Skeletal muscle satellite cell (primary cell): Measurements from ENCODE around the gene SMG7.

Source experiments
- H3K27me3 ChIP-seq: 2 replicates; pipeline ENCODE4 v1.7.0; 2013; ENCODE audit warnings: low read length; ENCODE audit not compliant: control insufficient read depth, insufficient read depth
- H3K36me3 ChIP-seq: 2 replicates; pipeline ENCODE4 v1.7.0; 2013; ENCODE audit warnings: mild to moderate bottlenecking, control low read depth, low read length; ENCODE audit not compliant: insufficient read depth
- H3K4me1 ChIP-seq: 2 replicates; pipeline ENCODE4 v1.7.0; 2013; ENCODE audit warnings: low read length; ENCODE audit not compliant: control insufficient read depth, insufficient read depth
- H3K4me2 ChIP-seq: 2 replicates; pipeline ENCODE4 v1.7.0; 2013; ENCODE audit warnings: mild to moderate bottlenecking, low read length
- H3K4me3 ChIP-seq: 2 replicates; pipeline ENCODE4 v1.7.0; 2013; ENCODE audit warnings: low read length
- H3K9ac ChIP-seq: 2 replicates; pipeline ENCODE4 v1.7.0; 2013; ENCODE audit warnings: mild to moderate bottlenecking, low read depth, low read length, moderate library complexity
- H3K9me3 ChIP-seq: replicated peaks from 2 replicates; pipeline ENCODE4 v1.7.0; 2013; ENCODE audit warnings: mild to moderate bottlenecking, control low read depth, low read length

SMG7 gene

DNA sequence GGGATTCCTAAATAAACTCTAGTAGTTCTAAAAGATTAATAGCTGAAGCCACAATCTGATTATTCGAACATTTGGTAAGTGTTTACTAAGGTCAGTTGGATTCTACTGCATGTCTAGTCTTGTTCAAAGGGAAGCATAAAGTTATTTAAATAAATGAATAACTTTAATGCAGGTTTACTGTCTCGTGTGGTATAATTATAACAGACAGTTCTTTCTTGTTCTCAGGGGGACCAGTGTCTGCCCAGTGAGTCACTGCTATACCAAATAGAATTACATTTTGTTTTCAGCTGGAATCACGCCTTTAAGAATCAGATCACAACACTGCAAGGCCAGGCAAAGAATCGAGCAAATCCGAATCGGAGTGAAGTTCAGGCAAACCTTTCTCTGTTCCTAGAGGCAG, 45.1 kb downstream of the SMG7 start:
- H3K4me2 ChIP-seq, result no peak overlapping the region
- no peak overlapping the region for H3K4me3 ChIP-seq
- peaks cover 35% of the 10 kb centered on the region for H3K36me3 ChIP-seq
- peaks cover 23% of the 10 kb centered on the region for H3K4me1 ChIP-seq
- no peak overlapping the region for H3K9ac ChIP-seq
- H3K9me3 ChIP-seq, result no peaks in the 10 kb centered on the region
- H3K27me3 ChIP-seq, result no peaks in the 10 kb centered on the region

DNA sequence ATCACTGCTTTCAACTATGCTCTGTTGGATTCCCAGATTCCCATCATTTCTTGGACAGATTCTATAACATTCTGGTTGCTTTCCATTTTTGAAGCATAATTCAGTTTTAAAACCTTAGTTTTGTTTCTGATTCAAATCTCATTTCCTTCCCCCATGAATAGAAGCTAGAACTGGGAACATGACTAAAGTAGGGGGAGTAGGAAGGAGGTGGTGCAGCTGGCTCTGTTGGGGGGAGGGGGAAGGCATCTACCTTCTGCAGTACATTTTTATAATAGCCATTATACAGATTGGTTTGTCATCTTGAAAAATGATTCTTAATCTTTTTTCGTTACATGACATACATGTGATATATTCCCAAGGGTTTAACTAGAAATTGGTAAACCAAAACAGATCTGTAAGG, 48.1 kb downstream of the SMG7 start:
- H3K9ac ChIP-seq, result no peak overlapping the region
- no peak overlapping the region for H3K4me3 ChIP-seq
- no peaks in the 10 kb centered on the region for H3K9me3 ChIP-seq
- H3K4me1 ChIP-seq, result peaks cover 7% of the 10 kb centered on the region
- H3K36me3 ChIP-seq, result peaks cover 35% of the 10 kb centered on the region
- no peaks in the 10 kb centered on the region for H3K27me3 ChIP-seq
- H3K4me2 ChIP-seq, result no peak overlapping the region

- Histone ChIP-seq H3K9ac (no peak overlapping the region), H3K4me2 (no peak overlapping the region), H3K27me3 (no peaks in the 10 kb centered on the region), H3K36me3 (peaks cover 35% of the 10 kb centered on the region), H3K4me1 (no peaks in the 10 kb centered on the region), H3K9me3 (no peaks in the 10 kb centered on the region), H3K4me3 (no peak overlapping the region)
Observed at GRCh38 chr1:183522104-183522503, 49.8 kb downstream of the SMG7 start.

DNA sequence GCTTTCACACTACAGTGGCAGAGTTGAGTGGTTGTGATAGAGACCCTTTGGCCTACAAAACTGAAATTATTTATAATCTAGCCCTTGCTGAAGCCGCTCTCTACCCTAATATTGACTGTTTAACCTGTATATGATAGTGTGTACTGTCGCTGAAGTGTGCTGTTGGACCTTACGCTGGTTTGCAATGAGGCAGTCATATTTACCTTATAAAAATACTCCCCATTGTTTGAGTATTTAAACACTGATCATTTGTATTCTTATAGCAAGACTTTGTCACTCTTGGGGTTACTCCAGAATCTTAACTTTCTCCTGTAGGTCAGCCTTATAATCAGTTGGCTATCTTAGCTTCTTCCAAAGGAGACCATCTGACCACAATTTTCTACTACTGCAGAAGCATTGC, 56.3 kb downstream of the SMG7 start:
- Histone ChIP-seq H3K36me3 (peaks cover 35% of the 10 kb centered on the region), H3K4me1 (no peaks in the 10 kb centered on the region), H3K27me3 (no peaks in the 10 kb centered on the region)

DNA sequence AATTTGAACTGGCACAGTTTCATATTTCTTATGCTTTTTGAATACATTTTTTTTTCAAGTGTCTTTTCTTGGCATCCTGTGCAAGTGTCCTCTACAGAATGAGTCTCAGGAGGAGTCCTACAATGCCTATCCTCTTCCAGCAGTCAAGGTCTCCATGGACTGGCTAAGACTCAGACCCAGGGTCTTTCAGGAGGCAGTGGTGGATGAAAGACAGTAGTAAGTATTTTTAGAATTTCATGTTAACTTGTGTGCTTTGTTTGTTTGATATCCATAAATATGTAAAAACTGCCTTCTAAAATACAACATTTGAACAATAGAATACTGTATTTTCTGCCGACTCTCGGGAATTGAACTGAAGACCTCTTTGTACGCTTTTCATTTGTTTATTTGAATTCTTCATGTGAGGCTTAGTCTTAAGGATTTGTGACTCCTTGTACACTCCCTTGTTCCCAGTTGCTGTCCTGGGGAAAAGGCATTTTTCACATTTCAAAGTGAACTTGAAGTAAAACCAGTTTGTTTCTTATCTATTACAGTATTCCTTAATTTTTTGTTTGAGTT, 61.4 kb downstream of the SMG7 start:
- Histone ChIP-seq H3K36me3 (peaks cover 47% of the 10 kb centered on the region), H3K27me3 (no peaks in the 10 kb centered on the region), H3K4me2 (no peak overlapping the region), H3K9me3 (no peaks in the 10 kb centered on the region), H3K4me3 (no peak overlapping the region), H3K4me1 (no peaks in the 10 kb centered on the region), H3K9ac (no peak overlapping the region)

More for the DNA sequence above, 56.3 kb downstream of the SMG7 start:
- Histone ChIP-seq H3K4me2 (no peak overlapping the region), H3K9me3 (no peaks in the 10 kb centered on the region), H3K9ac (no peak overlapping the region), H3K4me3 (no peak overlapping the region)

- no peak overlapping the region for H3K4me3 ChIP-seq
- peaks cover 65% of the 10 kb centered on the region for H3K36me3 ChIP-seq
Observed at GRCh38 chr1:183537405-183537804, 65.1 kb downstream of the SMG7 start.

DNA sequence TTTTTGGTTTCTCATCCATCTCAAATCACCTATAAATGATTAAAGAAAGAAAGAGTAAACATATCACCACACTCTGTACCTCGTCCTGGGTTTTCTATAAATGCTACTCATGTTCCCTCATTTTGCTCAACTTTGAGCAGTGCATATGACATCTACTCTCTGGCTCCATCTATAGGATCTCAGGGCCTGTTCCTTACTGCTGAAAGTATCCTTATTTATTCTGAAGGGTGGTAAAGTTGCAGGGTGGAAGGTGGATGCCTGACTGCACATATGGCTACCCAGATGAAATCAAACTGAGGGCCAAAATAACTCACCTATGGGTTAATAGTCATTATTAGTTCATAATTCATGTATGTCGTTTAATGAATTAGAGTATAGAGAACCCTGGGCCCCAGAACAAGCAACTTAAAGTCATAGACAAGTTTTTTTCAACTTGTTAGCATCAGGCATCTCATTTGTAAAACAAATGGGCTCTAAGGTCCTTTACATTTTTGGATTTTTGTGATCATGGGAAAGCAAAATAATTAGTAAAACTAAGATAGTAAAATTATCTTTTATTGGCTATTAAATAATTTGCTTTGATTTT, 71.4 kb downstream of the SMG7 start:
- no peaks in the 10 kb centered on the region for H3K27me3 ChIP-seq
- no peak overlapping the region for H3K9ac ChIP-seq
- H3K36me3 ChIP-seq, result peaks cover 65% of the 10 kb centered on the region
- H3K9me3 ChIP-seq, result no peaks in the 10 kb centered on the region
- H3K4me2 ChIP-seq, result no peak overlapping the region
- no peaks in the 10 kb centered on the region for H3K4me1 ChIP-seq
- no peak overlapping the region for H3K4me3 ChIP-seq

More at GRCh38 chr1:183537405-183537804, 65.1 kb downstream of the SMG7 start:
- Histone ChIP-seq H3K4me1 (no peaks in the 10 kb centered on the region), H3K27me3 (no peaks in the 10 kb centered on the region), H3K4me2 (no peak overlapping the region), H3K9ac (no peak overlapping the region), H3K9me3 (no peaks in the 10 kb centered on the region)

- no peak overlapping the region for H3K4me2 ChIP-seq
- H3K9ac ChIP-seq, result no peak overlapping the region
- no peaks in the 10 kb centered on the region for H3K27me3 ChIP-seq
- no peaks in the 10 kb centered on the region for H3K4me1 ChIP-seq
- H3K36me3 ChIP-seq, result peaks cover 67% of the 10 kb centered on the region
- H3K9me3 ChIP-seq, result no peaks in the 10 kb centered on the region
- no peak overlapping the region for H3K4me3 ChIP-seq
Observed at GRCh38 chr1:183544598-183545297, 72.4 kb downstream of the SMG7 start.

DNA sequence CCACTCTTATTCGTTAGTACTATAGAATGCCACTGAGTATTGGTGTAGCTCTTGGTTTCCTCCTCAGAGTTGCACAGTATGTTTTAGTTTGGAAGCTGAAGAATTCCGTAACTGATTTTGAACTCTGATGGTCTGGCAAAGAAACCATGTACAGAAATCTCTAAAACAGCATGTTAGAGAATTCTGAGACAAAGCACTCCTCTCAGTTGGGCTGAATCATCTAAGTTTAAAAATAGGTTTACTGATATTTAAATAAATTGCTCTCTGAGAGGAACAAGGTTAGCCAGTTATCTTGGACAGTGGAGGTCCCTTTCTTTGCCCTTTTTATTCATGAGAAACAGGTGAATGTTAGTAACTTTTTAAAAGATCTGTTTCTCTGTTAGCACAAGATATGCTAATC, 74.1 kb downstream of the SMG7 start:
- Histone ChIP-seq H3K4me3 (no peak overlapping the region), H3K36me3 (peaks cover 69% of the 10 kb centered on the region), H3K9me3 (no peaks in the 10 kb centered on the region), H3K4me2 (no peak overlapping the region), H3K9ac (no peak overlapping the region), H3K27me3 (no peaks in the 10 kb centered on the region), H3K4me1 (no peaks in the 10 kb centered on the region)

DNA sequence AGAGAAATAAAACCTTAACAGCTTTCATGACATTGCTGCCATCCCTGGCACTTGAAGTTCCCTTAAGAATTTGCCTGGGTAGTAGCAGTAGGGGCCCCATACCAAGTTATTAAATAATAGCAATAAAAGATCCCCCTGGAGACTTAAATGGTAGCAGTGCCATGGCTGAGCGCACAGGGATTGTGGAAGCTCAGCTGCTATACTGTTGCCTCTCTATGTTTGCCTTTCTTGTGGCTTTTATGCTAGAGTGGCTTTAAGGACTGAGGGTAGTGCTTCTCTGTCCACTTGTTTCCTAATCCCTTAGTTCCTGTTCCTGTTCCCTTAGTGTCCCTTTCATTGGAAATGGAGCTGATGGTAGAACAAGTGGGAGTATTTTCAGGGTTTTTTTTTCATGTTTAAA, 75.8 kb downstream of the SMG7 start:
- no peak overlapping the region for H3K4me3 ChIP-seq
- peaks cover 76% of the 10 kb centered on the region for H3K36me3 ChIP-seq
- H3K9me3 ChIP-seq, result no peaks in the 10 kb centered on the region
- no peaks in the 10 kb centered on the region for H3K27me3 ChIP-seq
- no peak overlapping the region for H3K9ac ChIP-seq
- no peaks in the 10 kb centered on the region for H3K4me1 ChIP-seq
- H3K4me2 ChIP-seq, result no peak overlapping the region

DNA sequence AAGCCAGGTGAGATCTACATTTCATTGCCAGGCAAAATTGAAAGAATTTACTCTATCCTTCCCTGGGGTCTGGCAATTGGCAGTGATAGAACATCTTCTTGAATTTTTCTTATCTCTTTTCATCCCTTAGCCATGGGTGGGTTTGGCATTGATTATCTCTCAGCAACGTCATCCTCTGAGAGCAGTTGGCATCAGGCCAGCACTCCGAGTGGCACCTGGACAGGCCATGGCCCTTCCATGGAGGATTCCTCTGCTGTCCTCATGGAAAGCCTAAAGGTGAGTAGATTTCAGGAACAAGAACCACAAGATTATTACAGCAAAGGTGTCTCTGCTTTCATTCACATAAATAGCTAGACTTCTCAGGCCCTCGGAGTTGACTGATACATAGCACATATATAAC, 78.6 kb downstream of the SMG7 start:
- no peaks in the 10 kb centered on the region for H3K27me3 ChIP-seq
- no peak overlapping the region for H3K9ac ChIP-seq
- peaks cover 78% of the 10 kb centered on the region for H3K36me3 ChIP-seq
- H3K4me3 ChIP-seq, result no peak overlapping the region
- H3K9me3 ChIP-seq, result no peaks in the 10 kb centered on the region
- no peaks in the 10 kb centered on the region for H3K4me1 ChIP-seq
- H3K4me2 ChIP-seq, result no peak overlapping the region

- H3K4me3 ChIP-seq, result no peak overlapping the region
- no peaks in the 10 kb centered on the region for H3K4me1 ChIP-seq
- H3K27me3 ChIP-seq, result no peaks in the 10 kb centered on the region
- peaks cover 68% of the 10 kb centered on the region for H3K36me3 ChIP-seq
- no peak overlapping the region for H3K4me2 ChIP-seq
- no peaks in the 10 kb centered on the region for H3K9me3 ChIP-seq
- no peak overlapping the region for H3K9ac ChIP-seq
Observed at GRCh38 chr1:183551924-183552323, 79.6 kb downstream of the SMG7 start.
